ENCODE measurements around the gene APEH.

The APEH gene

DNA sequence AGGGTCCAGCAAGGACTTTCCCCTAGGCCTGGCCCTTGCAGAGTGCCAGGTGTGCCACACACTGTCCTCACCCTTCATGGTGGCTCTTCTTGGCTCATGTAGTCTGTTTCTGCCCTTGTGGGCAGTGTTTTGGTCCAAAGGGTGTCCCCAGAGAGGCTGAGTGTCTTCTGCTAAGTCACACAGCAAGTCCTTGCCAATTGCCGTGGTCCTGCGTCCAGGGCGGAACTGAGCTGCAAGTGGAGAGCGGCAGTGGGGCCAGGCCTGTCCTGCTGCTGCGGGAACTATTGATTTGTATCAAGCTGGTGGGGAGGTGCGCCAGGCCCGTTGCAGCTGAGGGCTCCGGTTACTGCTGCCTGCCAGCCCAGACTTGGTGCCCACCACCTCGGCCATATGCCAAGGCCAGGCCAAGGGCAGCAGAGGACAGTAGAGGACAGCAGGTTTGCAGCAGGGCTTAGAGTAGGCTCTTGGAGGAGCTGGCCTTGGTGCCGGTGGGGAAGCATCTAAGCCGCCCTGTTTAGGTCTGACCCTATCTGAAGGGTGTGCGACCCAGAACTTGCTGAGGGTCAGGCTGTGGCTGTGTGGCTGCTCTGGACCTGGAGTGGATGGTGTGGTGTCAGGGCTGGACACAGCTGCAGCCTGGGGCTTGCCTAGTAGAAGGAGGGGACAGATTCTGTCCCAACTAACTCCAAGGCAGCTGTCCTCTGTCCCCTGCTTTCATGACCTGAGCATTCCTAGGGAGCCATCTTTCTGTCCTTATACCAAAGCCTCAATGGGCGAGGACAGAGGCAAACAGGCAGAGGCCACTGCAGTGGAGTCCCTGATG, 40.8 kb downstream of the APEH start:
- DNase-seq (ENCODE audit: low read depth): no peak

DNA sequence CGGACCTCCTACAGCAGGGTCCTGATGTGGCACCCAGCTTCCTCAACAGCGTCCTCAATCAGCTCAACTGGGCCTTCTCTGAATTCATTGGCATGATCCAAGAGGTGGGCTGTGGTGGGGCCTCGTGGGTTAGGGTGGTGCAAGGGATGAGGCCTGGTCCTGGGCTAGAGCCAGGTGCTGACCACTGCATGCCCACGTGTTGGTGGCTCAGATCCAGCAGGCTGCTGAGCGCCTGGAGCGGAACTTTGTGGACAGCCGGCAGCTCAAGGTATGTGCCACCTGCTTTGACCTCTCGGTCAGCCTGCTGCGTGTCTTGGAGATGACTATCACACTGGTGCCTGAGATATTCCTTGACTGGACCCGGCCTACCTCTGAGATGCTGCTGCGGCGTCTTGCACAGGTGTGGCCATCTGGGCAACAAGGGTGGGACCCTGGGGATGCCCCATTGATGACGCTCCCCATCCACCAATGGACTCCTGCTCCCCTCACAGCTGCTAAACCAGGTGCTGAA, 41.5 kb downstream of the APEH start:
- no peak for DNase-seq (ENCODE audit: low read depth)

DNA sequence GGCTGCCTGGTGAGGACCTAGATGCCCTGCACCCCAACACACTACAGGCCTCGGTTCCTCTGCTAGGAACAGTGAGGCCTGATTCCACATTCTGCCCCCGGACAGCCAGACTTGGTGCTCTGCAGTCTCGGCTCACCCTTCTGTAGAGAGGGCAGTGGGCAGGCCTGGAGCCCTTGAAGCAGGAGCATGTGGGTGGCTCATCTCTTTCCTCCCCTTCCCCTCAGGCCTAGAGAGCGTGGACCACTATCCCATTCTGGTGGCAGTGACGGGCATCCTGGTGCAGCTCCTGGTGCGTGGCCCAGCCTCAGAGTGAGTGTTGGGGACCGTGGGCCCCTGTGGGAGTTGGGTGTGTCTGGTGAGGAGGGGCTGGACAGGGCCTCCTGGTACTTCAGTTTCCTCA, 42.0 kb downstream of the APEH start:
- DNase-seq (ENCODE audit: low read depth): no peak

DNA sequence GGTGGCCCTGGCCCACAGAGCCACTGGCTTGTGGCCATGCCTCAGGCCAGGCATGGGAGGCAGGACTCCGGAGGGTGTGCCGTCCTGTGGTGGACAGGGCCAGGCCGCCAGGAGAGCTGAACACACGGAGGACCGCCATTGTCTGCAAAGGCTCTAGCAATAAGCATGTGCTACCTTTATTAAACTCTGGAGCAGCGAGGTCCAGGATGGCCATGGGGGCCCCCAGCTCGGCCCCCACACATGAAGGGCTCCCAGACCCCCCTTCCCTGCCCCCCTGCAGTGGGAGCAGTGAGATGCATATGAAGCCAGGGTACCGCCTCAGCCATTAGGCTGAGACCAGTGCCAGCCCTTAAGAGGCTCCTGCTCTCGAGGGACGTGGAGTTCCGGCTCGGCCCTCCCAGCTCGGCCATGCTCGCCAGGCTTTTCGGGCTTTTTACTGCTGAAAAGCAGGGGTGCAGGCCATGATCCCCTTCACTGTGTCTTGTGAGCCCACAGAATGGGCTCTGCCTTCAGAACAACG, 42.6 kb downstream of the APEH start:
- no peak for DNase-seq (ENCODE audit: low read depth)

DNA sequence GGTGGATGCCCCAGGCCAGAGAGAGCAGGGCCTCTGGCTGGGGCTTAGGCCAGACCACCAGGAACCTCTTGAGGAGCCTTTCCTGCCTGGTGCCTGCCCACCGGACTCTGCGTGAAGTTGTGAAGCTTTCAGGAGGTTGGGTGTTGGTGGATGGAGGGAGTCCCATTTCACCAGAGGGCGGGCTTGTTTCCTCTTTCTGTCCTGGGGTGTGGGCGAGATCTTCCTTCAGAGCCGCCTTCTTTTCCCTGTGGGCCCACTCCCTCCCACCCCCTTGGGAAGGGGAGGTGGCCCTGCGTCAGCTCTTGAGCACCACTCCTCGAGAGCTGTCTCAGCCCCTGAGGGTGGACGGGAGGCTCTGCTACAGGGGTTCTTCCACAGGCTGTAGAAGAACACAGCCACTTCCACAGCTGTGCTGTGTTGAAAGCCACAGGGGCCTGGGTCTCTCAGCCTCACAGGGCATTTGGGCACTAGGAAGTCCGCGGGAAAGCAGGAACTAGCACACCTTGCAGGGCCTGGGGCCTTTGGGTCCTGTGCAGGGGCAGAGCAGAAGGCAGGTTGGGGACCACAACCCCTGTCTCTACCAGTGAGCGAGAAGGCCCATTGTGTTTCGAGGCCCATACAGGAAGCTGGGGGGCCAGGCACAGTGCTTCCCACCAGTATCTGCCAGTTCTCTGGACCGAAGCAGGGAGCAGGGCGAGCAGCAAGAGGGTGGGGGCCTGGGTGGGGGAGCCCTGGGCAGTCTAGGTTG, 43.2 kb downstream of the APEH start:
- no peak for DNase-seq (ENCODE audit: low read depth)

DNA sequence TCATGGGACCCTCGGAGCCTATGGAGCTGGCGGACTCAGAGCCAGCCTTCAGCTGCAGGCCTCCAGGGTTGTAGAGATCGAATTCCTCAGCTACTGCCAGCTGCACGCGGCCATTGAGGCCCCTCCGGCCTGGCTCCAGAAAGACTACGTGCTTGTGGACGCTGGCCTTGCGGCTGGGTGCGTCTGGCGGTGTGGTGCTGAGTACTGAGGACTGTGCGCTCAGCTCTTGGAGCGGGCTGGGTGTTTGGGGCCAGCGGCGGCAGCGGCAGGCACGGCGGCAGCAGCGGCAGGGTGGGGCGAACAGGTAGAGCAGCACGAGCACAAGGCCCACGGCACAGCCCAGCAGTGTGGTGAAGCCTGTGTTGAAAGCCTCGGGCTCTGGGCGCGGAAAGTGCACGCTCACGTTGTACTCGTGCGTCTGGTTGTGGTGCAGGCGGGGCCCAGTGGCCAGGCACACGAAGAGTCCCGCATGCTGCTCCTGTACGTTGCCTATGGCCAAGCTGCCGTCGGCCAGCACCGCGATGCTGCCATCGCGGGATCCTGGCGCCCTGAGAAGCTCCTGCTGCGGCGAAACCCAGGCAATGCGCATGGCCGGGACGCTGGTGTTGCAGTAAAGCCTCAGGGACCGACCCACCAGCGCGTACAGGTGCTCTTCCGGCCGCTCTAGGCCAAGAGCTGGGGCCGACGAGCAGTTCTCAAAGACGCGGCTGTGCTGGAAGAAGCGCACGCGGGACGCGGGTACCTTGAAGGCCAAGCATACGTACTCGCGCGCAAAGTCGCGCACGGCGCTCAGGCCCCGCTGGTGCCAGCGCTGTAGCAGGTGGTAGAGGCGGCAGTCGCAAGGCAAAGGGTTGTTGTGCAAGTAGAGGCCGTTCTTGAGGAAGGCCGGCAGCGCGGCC, 44.1 kb downstream of the APEH start:
- DNase-seq (ENCODE audit: low read depth): no peak

DNA sequence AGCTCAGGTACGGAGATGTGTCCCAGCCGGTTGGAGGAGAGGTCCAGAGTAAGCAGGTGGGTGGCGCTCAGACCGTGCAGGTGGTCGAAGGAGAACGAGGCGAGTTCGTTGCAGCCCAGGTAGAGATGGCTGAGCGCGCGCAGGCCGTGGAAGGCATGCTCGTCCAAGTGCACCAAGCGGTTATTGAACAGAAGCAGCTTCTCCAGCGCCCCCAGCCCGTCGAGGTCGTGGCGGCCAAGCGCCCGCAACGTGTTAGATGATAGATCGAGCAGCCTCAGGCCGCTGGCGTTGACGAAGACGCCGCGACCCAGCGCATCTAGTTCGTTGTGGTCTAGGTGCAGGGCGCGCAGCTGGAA, 44.7 kb downstream of the APEH start:
- no peak for DNase-seq (ENCODE audit: low read depth)

DNA sequence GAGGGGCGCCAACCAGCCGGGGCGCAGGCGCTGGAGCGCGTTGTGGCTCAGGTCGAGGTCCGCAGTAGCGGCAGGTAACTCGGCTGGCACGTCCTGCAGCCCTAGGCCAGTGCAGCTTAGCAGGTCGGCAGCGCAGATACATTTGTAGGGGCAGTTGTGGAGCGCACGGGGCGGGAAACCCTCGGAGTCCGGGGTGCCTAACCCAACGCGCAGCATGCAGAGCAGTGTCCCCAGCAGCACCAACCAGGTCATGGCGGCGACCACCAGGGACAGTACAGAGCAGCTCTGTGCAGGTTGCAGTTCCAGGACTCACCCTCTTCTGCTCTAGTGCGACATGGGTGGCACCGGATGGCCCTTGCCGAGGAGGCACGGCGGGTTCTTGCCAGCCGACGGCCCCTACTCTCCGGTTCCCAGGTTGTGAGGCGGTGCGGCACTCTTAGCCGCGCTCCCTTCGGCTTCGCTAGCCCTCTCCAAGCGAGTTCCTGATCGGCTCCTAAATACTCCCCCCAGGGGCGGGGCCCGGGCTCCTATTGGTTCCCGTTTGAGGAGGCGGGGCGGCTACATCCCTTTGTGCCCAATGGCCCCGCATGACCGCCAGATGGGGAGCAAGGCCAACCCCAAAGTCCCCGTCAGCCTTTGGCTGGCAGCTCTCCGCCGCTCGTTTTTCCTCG, 45.2 kb downstream of the APEH start, which contains the start of gene AMIGO3:
Gene AMIGO3 (minus strand): TSS at position 471 of the 671 bp plus-strand sequence. CDS start 219 bp downstream, at position 252.
- DNase-seq (ENCODE audit: low read depth): peak; percentile 85

DNA sequence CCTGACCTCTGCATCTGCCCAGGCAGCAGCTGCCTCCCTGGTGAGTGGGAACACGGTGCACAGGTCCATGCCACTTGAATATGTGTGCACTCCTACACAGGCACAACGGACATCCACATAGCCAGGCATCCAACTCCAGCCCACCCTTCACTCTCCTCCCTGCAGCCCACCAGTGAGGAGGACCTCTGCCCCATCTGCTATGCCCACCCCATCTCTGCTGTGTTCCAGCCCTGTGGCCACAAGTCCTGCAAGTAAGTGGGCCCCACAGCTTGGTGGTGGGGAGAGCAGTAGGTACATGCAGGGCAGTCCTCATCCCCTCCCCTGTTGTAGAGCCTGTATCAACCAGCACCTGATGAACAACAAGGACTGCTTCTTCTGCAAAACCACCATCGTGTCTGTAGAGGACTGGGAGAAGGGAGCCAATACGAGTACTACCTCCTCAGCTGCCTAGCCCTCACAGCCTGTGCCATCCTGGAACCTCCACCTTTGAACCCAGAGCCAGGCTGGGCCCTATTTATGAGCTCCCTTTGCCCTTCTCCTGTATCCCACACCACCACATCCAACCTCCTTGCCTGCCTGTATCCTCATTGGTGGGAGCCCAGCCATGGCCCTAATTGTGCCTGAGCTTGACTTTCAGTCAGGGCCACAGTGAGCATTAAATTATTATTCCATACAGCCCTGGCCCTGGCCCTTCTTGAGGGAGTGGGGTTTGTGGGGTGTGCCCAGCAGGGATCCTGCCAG, 46.9 kb downstream of the APEH start:
- no peak for DNase-seq (ENCODE audit: low read depth)

DNA sequence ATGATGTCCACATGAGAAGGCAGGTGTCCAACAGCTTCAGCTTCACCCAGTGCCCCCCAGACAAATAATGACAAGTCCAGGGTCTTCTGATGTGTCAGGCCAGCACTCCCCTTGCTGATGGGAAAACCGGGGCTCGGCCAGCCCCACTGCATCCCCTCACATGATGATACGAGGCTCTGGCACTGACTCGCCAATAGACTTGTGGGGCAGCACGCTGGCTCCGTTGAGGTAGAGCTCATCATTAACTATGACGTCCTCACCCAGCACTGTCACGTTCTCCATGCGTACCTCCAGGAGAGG, 47.4 kb downstream of the APEH start:
- DNase-seq (ENCODE audit: low read depth): no peak

DNA sequence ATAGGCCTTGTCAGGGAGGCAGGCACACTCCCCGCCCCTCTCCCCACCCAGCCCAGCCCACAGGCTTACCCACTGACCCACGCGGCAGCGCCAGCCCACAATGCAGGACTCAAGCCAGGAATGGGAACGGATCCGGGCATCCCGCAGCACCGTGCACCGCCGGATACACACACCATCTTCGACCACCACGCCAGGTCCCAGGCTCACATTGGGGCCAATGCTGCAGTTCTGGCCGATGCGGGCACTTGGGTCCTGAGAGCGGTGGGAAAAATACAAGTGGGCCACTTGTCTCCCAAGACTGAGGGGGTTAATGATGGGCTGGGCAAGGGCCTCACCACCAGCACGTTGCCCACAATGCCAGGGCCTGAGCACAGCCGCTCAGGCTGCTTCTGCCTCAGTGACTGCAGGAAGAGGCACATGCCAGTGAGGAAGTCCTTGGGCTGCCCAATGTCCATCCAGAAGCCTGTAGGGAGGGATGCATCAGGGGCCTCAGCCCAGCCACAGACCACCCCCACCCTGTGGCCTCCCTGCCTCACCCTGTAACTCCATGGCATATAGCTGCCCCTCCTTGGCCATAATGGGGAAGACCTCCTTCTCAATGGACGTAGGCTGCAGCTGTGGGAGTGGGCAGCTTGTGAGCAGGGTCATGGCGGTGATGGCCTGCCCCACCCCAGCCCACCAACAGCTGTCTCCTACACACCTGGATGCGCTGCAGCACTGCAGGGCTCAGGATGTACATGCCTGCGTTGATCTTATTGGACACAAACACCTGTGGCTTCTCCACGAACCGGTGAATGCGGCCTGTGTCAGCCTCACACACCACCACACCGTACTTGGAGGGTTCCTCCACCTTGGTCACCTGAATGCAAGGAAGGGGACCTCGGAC, 48.0 kb downstream of the APEH start:
- DNase-seq (ENCODE audit: low read depth): no peak

DNA sequence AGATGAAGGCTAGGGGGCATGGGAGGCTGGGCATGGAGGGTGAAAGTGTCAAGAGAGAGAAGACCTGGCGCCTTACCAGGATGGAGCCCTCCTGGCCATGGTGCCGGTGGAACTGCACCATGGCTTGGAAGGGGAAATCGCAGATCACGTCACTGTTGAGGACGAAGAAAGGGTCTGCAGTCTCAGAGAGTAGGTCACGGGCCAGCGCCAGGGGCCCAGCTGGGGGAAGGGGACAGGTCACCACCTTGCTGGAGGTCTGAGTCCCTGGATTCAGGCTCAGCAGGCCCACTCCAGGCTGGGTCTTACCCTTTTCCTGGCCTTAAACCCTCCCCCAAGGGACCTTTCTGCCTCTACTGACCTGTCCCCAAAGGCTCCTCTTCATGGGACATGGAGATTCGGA, 48.7 kb downstream of the APEH start:
- DNase-seq (ENCODE audit: low read depth): no peak

DNA sequence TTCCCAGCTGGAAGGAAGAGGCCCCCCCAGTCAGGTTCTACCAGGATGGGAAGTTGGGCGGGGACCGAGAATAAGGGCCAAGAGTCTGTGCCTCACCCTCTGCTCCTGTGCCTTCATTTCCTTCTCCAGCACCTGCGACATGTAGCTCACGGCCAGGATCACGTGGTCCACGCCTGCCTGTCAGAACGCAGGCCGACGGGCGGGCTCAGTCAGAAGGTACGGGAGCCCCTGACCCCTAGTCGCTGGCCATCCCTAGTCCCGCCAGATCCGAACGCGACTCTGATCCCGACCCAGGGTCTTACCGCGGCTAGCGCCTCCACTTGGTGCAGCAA, 49.1 kb downstream of the APEH start:
- peak; percentile 32 for DNase-seq (ENCODE audit: low read depth)

DNA sequence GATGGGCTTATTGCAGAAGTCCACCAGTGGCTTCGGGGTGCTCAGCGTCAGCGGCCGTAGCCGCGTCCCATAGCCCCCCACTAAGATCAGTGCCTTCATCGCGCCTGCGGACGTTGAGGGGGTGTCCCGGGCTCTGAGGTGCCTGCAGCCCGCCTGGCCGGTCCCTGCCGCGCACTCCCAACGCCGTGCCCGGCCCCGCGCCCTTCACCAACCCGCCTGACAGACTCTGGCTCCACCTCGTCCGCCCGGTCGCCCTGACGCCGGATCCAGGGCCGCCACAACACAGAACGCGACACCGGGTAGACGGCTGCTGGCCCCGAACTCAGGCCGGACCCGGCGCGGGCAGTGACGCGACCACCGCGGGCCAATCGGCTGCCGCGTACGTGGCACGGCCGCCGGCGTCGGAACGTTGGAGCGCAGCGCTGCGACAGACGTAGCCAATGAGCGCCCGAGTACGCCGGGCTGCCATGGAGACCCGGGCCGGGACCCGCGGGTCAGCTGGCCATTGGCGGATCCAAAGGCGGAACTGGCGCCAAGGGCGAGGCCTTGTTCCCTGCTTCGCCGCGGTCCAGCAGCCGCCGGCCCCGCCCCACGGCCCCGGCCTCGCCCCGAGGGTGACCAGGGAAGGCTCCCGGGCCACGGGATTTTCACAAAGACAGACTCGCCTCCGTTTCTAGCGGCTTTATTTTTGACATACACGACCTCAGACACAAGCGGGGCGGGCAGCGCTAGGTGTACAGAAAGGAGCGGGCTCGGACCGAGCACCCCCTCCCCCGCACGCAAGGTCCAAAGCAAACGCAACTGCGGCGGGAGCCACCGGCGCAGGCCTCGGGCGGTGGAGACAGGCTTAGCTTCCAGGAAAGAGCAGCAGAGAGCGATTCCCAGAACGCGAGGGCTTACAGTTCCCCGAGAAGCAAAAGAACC, 49.7 kb downstream of the APEH start, which contains the start of gene GMPPB:
Gene GMPPB (minus strand): TSS at position 324 of the 924 bp plus-strand sequence. CDS start 225 bp downstream, at position 99.
- peak; percentile 94 for DNase-seq (ENCODE audit: low read depth)

DNA sequence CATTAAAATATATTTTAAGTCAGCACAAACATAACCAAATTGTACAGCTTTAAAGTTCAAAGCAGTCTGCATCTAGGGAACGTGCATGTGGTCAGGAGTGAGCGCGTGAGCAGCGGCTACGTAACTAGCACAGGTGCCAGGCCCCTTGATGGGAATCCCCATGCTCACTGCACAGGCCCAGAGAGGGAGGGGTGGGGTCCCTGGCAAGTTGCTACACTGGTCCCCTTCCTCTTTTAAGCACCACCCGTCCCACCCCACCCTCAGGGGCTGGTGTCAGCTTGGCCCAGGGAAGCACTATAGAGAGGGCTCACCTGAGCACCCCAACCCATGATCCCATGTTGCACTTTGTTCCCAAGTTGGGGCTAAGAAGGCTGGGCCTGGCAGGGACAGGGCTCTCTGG, 50.4 kb downstream of the APEH start:
- peak; percentile 22 for DNase-seq (ENCODE audit: low read depth)

DNA sequence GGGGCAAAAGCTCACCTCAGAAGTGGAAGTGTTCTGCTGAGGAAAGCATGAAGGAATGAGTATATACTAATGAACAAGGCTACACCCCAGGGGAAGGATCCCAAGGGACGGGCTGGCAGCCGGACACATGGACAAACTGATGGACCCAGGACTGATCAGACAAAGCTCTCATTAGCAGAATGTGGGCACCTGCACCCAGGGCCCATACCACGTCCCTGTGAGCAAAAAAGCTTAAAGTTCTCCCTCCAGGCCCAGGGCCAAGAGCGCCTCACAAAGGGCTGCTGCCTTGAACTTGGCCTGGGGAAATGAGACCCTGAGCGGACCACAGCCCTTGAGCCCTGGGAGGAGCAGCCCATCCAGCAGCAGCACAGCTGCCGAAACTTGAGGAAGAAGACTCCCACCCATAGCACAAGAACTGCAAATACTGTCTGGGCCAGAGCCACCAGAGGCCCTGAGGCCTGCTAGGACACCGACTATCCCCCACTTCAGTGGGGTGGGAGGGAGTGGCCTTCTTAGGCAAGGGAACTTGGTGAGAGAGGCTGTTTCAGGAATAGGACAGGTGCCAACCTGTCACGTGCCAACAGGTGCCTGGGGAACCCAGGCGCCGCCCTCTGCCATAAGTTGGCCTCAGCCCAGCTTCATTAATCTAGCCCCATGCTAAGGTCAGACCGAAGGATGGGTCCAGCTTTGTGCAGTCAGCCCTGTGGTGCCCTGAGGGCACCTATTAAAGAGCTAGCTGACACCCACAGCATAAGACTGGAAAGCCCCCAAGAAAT, 51.9 kb downstream of the APEH start:
- no peak for DNase-seq (ENCODE audit: low read depth)

DNA sequence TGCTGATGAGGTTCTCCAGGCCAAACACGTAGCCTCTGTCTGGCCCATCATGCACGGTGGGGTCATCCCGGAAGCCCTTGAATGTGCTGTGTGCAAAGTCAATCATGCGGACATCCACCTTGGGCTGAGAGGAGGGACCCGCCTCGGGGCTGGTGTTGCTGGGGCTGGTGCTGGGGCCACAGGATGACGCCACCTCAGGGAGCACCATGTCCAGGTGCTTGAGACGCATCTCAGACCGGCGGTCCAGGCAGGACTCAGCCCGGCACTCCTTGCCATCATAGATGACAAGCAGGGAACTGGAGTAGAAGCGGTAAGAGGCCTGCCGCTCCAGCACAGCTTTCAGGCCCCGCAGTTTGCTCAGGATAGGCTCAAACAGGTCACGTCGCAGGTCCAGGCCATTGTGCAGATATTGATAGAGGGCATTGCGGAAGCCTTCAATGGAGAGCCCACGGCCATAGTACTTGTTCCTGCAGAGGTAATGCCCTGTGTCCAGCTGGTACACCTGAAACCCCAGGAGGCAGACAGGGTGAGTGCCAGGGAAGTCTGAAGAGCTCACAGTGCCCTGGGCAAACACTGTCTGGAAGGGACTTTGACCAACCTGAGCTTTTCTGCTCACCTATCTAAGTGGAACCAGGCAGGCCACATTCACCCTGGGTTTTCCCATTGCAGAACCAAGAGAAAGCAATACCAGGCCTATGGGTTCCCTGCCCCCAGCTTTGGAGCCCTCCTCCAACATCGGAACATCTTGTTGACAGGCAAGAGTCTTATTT, 53.2 kb downstream of the APEH start:
- no peak for DNase-seq (ENCODE audit: low read depth)
